Measurements from ENCODE around the gene CEP112. TPM values are rescaled to one million over a fixed set of nuclear protein-coding genes. Genes with fewer than 3 reads are reported as not detected.

Gene CEP112
- total RNA-seq, 1 experiment from 2014 or later = 9.6 TPM

GRCh38 chr17:65931246-65932149 lies 260.4 kb downstream of the CEP112 start:
- no peak for DNase-seq (ENCODE audit: low spot score)

DNA sequence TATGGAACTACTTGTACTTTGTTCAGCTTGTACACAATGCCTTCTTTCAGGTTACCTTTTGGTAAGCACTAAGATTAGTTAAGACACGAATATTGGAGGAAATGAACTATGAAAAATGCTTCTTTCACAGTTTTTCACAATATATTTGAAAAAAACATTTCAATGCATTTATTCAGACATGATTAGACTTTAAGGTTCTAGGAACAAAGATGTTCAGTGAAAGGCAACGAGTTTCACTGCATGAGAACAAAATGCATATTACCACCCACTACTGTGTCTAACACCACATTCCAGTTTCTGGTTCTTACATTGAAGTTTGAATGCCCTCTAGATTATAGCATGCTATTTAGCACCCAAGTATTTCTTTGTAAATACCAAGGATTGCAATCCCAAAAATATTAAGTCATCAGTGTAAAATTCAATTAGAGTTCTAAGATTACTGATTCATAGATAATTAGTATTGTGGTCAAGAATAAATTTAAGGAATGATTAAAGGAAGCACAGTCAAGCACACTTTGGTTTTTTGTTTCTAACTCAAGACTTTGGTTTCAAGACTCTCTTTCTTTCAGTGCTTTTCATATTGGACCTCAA lies 261.7 kb downstream of the CEP112 start:
- no peak for DNase-seq (ENCODE audit: low spot score)

GRCh38 chr17:65926599-65926998 lies 265.3 kb downstream of the CEP112 start:
- no peak for DNase-seq (ENCODE audit: low spot score)

DNA sequence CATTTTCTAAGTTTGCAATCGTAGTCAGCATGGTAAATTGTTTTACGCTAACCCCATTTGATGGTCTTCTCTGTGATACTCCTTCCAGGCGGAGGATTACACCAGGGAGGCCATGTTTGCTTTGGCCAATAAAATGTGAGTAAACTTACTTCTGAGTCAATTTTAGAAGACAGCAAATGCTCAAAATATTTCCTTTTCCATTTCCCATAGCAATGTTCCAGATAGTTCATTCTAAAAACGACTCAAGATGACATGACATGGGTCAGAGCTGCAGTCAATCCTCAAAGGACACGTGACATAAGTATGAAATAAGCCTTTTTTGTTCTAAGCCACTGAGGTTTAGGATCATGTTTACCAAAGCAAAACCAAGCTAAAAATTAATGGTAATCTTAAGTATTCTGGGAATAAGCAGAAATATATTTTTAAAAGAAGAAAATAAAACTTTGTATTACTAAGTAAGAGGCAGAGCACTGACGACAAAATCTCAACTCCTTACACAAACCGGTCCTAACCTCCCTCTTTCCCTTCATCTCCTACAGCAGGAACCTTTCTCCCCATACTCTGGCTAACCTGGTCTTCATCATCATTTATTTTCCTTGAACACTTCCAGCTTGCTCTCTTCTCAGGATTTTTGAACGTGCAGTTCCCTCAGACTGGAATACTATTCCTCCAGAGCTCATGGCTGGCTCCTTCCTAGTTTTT lies 266.2 kb downstream of the CEP112 start:
- no peak for DNase-seq (ENCODE audit: low spot score)

- no peak for DNase-seq (ENCODE audit: low spot score)
These were observed 270.9 kb downstream of the CEP112 start for GRCh38 chr17:65920996-65921395.

- no peak for DNase-seq (ENCODE audit: low spot score)
These were observed 273.0 kb downstream of the CEP112 start for GRCh38 chr17:65918916-65919315.

- no peak for DNase-seq (ENCODE audit: low spot score)
These were observed 273.4 kb downstream of the CEP112 start for GRCh38 chr17:65918500-65918899.

DNA sequence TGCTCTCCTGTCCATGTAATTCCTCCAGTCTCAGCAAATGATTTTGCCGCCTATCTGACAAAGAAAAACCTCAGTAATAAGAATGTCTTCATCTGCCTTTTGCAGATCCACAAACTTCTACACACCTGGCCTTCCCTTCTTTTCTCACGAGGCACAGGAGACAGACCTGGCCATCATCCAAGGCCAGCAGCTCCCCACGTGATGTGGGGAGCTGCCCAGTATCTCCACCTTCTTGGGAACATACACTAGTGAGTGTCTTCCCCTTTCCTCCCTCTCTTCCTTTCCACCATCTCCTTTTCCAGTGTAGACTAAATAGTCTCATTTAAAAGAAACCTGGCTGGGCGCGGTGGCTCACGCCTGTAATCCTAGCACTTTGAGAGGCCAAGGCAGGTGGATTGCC lies 274.4 kb downstream of the CEP112 start:
- DNase-seq (ENCODE audit: low spot score) = no peak

- DNase-seq (ENCODE audit: low spot score) = no peak
These were observed 275.5 kb downstream of the CEP112 start for GRCh38 chr17:65916425-65916824.

- no peak for DNase-seq (ENCODE audit: low spot score)
These were observed 277.1 kb downstream of the CEP112 start for GRCh38 chr17:65914784-65915342.

DNA sequence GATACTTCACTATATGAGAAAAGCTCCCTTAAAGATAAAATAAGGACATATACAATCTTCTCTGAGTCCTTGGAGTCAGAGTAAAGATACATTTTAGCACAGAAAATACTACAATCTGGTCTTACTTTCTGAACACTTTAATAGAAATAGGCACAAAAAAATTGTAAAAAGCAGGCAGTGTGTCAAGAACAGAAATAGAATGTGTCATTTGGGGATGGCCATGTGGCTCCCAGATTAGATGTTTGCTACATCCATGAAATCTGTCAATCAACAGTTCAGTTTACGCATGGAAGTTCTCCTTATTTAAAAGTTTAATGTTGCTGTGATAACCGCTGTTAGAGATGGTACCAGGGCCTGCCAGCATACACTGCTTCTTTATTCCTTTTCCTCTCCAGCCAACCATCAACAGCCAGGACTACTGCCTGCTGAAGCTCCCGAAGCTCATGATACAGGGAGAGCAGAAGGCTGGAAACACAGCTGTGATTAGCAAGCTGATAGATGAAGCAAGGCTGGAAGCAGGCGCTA lies 278.5 kb downstream of the CEP112 start:
- DNase-seq (ENCODE audit: low spot score) = no peak

- no peak for DNase-seq (ENCODE audit: low spot score)
These were observed 281.1 kb downstream of the CEP112 start for GRCh38 chr17:65910836-65911235.

DNA sequence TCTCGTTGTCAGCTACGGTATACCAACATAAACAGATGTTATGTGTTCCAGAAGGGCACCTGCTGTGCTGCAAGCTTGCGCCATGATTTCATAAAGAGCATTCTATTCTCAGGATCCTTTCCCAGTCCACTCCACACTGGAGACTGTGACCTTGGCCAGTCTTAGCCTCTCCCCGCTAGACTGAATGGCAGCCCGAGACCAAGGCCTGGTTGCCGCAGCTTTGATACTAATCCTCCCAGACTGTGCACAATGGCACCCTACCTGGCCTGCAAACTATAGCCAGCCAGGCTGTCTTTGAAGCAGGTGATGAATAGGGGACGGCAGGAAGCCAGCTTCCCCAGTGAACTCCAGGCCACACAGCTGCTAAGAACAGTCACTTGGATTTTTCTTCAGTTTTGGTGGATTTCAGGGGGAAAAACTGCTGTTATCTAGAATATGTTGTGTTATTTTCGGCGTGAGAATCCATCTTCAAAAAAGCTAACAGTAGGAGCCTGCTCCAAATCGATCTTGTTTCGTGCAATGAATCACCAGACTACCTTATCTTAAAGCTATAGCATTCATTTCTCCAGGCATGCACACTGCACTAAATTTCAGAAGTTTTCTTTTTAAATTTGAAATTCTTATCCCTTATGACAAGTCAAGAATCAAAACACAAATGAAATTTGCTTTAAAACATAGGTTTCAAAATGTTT lies 289.0 kb downstream of the CEP112 start:
- DNase-seq (ENCODE audit: low spot score) = no peak

DNA sequence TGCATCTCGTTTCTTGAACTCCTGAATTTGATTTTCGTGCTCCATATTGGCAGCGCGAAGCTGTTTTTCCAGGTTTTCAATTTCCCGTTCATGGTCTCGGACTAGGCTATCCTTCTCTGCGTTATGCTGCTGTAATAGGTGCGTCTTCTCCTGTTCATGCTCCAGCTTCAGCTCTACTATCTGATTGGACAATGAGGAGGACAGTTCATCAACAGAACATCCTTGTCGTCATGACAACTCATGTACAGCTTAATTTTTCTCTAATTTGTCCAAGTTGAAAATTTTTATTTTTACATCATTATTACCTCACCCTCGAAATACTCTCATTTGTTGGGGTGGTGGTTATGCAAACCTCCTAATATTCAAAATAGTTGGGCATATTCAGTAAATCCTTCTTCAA lies 289.8 kb downstream of the CEP112 start:
- DNase-seq (ENCODE audit: low spot score) = no peak

DNA sequence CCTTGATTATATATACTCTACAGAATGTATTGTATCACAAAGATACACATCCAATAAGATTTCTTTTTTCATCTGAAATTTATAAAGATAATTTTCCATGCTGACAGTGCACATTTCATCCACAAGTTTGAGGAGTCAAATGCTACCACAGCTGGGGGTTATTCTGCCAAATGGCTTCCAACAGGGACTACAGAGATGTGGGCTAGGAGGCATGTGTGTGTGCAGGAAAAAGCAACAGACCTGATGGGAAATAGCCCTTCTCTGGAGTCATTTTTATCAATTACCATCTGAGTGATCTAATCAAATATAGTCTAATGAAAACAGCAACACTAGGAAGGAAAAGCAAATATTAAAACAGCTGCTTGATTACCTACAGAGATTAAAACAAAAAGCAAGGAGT lies 290.5 kb downstream of the CEP112 start:
- DNase-seq (ENCODE audit: low spot score) = no peak

- DNase-seq (ENCODE audit: low spot score) = no peak
These were observed 291.7 kb downstream of the CEP112 start for GRCh38 chr17:65900216-65900615.

DNA sequence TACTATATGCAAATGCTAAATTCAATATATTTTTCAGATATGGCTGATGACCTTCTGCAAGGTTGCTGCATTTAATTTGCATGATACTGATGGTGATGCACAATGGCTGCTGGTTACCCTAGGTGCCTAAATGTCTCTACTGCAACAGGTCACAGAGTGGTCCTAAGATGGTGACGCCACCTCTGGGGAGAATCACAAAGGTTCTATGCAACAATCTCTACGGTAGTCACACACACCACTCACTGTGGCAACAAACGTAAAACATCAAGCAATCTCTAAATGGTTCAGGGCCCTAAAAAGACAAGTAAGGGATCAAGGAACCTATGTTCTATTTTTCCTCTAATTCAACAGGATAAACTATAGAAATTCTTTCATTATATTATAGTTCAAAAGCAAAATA lies 293.3 kb downstream of the CEP112 start:
- DNase-seq (ENCODE audit: low spot score) = no peak

DNA sequence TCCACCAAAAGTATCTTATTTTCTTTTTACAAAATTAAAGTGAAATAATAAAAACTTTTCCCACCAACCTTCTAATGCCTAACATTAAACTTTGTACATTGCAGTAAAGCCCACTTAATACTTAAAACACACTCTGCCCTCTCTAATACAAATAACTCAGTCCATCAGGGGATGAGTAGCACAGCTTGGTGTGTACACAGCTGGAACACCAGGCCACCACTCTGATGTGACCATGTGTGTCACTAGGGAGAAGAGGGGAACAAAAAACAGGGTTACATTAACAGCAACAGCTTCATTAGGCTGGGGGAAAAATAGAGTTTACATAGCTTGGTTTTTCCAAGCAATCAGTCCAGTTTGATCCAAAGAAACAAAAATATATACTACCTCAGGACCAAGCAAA lies 295.0 kb downstream of the CEP112 start:
- DNase-seq (ENCODE audit: low spot score) = no peak

- DNase-seq (ENCODE audit: low spot score) = no peak
These were observed 296.0 kb downstream of the CEP112 start for GRCh38 chr17:65895969-65896368.

- no peak for DNase-seq (ENCODE audit: low spot score)
These were observed 298.1 kb downstream of the CEP112 start for GRCh38 chr17:65893692-65894279.

- no peak for DNase-seq (ENCODE audit: low spot score)
These were observed 299.0 kb downstream of the CEP112 start for GRCh38 chr17:65892912-65893377.

Measured in A172 (cell line).